ENCODE data around the gene HUWE1. TPM values are rescaled to one million over a fixed set of nuclear protein-coding genes. Genes with fewer than 3 reads are reported as not detected.

HUWE1 gene
- total and polyA plus RNA-seq, 2 donors = 31.0 to 35.7 TPM

DNA sequence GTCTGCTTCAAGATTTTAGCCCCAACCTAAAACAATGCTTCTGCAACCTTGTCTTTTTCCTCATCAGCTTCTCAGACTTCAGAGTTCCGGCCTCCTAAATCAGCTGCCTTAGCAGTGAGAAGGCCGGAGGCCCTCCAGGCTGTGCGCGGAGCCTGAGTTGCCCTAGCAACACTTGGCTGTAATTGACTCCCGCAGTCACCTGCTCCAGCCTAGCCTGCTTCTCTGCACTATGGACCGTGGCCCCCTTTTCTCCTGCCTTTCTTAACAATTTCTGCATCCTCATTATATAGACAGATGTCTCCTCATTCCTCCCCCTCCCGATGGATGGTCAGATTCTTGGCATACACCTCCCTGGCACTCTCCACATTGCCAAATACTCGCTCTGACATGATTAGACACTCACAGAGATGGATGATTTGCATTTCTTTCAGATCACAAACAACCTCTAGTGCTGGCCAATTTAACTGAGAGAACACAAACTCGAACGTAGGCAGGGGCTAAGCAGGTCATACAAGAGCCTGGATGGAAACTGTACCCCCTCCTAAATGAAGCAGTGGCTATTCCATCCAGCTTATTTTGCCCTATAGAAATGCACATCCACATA is 9.5 kb upstream of the HUWE1 start:
- H3K4me1 ChIP-seq (ENCODE audit: control insufficient read depth in 2 of 2, insufficient read depth in 2 of 2, low read length in 2 of 2) = peaks cover 0 to 3% of the 10 kb centered on the region in 2 donors
- no peak overlapping the region for H3K4me3 ChIP-seq (ENCODE audit: low read length in 2 of 2)
- no peaks in the 10 kb centered on the region for H3K36me3 ChIP-seq (ENCODE audit: control insufficient read depth in 2 of 2, insufficient read depth in 2 of 2, low read length in 1 of 2)
- DNase-seq (ENCODE audit: low read depth in 6 of 9, low spot score in 9 of 9) = no peak
- 88% methylated on average over 10 of the region's 10 CpGs for WGBS
- H3K27ac ChIP-seq (ENCODE audit: low read depth in 1 of 2, low read length in 1 of 2) = no peak overlapping the region
- H3K27me3 ChIP-seq (ENCODE audit: control insufficient read depth in 2 of 2, insufficient read depth in 1 of 2, low read length in 1 of 2) = no peaks in the 10 kb centered on the region
- H3K9me3 ChIP-seq (ENCODE audit: control insufficient read depth in 2 of 2, insufficient read depth in 1 of 2, low read length in 1 of 2) = no peaks in the 10 kb centered on the region

DNA sequence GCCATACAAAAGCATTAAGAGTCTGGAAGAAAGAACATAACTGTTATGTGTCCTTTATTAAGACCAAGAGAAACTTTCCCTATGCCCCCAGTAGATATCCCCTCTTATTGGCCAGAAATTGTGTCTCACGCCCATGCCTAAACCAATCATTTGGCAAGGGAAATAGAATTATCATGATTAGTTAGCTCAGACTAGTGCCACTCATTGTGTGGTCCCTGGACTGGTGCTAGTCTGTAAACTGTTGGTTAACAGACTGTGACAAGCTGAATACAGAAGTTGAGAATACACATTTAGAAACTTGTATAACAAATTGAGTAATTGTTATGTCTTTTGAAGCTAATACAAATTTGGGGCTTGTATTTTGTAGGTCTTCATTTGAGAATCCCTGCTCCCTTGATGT is 8.1 kb upstream of the HUWE1 start:
- no peak overlapping the region for H3K27ac ChIP-seq (ENCODE audit: low read depth in 1 of 2, low read length in 1 of 2)
- no peak overlapping the region for H3K4me3 ChIP-seq (ENCODE audit: low read length in 2 of 2)
- H3K36me3 ChIP-seq (ENCODE audit: control insufficient read depth in 2 of 2, insufficient read depth in 2 of 2, low read length in 1 of 2) = no peaks in the 10 kb centered on the region
- no peaks in the 10 kb centered on the region for H3K27me3 ChIP-seq (ENCODE audit: control insufficient read depth in 2 of 2, insufficient read depth in 1 of 2, low read length in 1 of 2)
- WGBS = 100% methylated on average over 1 of the region's 1 CpG
- H3K9me3 ChIP-seq (ENCODE audit: control insufficient read depth in 2 of 2, insufficient read depth in 1 of 2, low read length in 1 of 2) = no peaks in the 10 kb centered on the region
- no peak for DNase-seq (ENCODE audit: low read depth in 6 of 9, low spot score in 9 of 9)
- H3K4me1 ChIP-seq (ENCODE audit: control insufficient read depth in 2 of 2, insufficient read depth in 2 of 2, low read length in 2 of 2) = peaks cover 0 to 3% of the 10 kb centered on the region in 2 donors

DNA sequence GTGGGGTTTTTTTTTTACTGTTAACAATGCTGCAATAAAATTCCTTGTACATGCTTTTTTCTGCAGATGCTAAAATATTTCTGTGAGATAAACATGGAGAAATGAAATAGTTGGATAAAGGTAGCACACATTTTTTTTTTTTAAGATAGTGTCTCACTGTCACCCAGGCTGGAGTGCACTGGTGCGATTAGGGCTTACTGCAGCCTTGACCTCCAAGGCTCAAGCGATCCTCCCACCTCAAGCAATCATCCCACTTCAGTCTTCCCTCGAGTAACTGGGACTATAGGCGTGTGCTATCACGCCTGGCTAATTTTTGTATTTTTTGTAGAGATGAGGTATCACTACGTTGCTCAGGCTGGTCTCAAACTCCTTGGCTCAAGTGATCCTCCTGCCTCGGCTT is 1.8 kb upstream of the HUWE1 start:
- Histone ChIP-seq H3K27ac (ENCODE audit: low read depth in 1 of 2, low read length in 1 of 2) (no peak overlapping the region), H3K4me3 (ENCODE audit: low read length in 2 of 2) (no peak overlapping the region), H3K36me3 (ENCODE audit: control insufficient read depth in 2 of 2, insufficient read depth in 2 of 2, low read length in 1 of 2) (no peaks in the 10 kb centered on the region), H3K27me3 (ENCODE audit: control insufficient read depth in 2 of 2, insufficient read depth in 1 of 2, low read length in 1 of 2) (no peaks in the 10 kb centered on the region), H3K4me1 (ENCODE audit: control insufficient read depth in 2 of 2, insufficient read depth in 2 of 2, low read length in 2 of 2) (peaks cover 0 to 2% of the 10 kb centered on the region in 2 donors), H3K9me3 (ENCODE audit: control insufficient read depth in 2 of 2, insufficient read depth in 1 of 2, low read length in 1 of 2) (peaks cover 0 to 4% of the 10 kb centered on the region in 2 donors)
- no peak for DNase-seq (ENCODE audit: low read depth in 6 of 9, low spot score in 9 of 9)
- WGBS = 96% methylated on average over 7 of the region's 7 CpGs

DNA sequence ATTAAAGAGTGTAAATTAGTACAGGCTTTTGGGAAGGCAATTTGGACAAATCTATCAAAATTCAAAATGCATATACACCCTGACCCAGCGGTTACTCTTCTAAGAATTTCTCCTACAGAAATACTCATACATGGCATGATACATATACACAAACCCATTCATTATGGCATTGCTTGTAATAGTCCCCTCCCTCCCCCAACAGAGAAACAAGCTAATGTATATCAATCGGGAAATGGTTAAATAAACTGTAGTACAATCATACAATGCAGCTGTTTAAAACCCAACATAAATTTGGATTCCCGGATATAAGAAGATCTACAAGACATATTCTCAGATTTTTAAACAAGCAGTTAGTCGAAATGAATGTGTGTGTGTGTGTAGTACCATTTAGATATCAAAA is 808 bp downstream of the HUWE1 start:
- Histone ChIP-seq H3K4me3 (ENCODE audit: low read length in 2 of 2) (peak overlapping the region; percentile 76 to 85), H3K36me3 (ENCODE audit: control insufficient read depth in 2 of 2, insufficient read depth in 2 of 2, low read length in 1 of 2) (peaks cover 4 to 6% of the 10 kb centered on the region in 2 donors), H3K27me3 (ENCODE audit: control insufficient read depth in 2 of 2, insufficient read depth in 1 of 2, low read length in 1 of 2) (no peaks in the 10 kb centered on the region), H3K27ac (ENCODE audit: low read depth in 1 of 2, low read length in 1 of 2) (peak overlapping the region in 1 of 2 donors; percentile 96), H3K4me1 (ENCODE audit: control insufficient read depth in 2 of 2, insufficient read depth in 2 of 2, low read length in 2 of 2) (peaks cover 4 to 9% of the 10 kb centered on the region in 2 donors), H3K9me3 (ENCODE audit: control insufficient read depth in 2 of 2, insufficient read depth in 1 of 2, low read length in 1 of 2) (peaks cover 0 to 4% of the 10 kb centered on the region in 2 donors)
- no peak for DNase-seq (ENCODE audit: low read depth in 6 of 9, low spot score in 9 of 9)
- WGBS = 2% methylated on average over 4 of the region's 4 CpGs

DNA sequence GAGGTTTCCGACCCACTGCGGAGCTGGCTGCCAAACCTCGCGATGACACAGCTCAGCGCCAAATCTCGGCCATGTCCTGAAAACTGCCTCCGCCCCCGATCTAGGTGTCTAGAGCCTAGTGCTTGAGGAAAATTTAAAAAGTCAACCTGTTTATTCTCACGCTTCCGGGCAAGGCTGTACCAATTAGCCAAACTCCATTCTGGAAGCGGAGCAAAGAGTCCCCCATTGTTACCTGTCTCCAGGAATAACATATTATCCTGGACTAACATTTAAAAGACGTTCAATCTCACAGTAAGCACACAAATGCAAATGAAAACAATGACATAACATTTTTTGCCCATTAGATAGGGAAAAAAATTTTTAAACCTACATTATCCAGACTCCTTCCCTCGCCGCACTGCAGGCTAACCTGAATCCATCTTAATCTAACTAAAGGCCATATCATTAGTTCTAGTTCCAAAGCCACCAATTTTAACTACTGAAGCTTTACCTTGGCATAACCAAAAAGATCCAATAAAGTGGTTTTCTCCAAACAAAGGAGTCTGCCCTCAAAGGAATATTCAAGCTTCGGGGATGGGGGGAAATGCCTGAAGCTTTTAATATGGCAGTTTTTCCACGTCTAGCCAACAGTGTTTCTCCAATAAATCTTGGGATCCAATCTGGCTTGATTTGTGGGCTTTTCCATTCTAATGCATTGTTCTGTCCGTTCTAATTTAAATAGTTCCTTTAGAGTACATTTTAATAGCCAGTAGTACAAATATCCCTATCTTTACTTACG is 1.9 kb downstream of the HUWE1 start:
- Histone ChIP-seq H3K27ac (ENCODE audit: low read depth in 1 of 2, low read length in 1 of 2) (peak overlapping the region; percentile 49 to 96), H3K27me3 (ENCODE audit: control insufficient read depth in 2 of 2, insufficient read depth in 1 of 2, low read length in 1 of 2) (no peaks in the 10 kb centered on the region), H3K4me3 (ENCODE audit: low read length in 2 of 2) (peak overlapping the region; percentile 68 to 85), H3K4me1 (ENCODE audit: control insufficient read depth in 2 of 2, insufficient read depth in 2 of 2, low read length in 2 of 2) (peaks cover 4 to 9% of the 10 kb centered on the region in 2 donors), H3K9me3 (ENCODE audit: control insufficient read depth in 2 of 2, insufficient read depth in 1 of 2, low read length in 1 of 2) (peaks cover 0 to 4% of the 10 kb centered on the region in 2 donors), H3K36me3 (ENCODE audit: control insufficient read depth in 2 of 2, insufficient read depth in 2 of 2, low read length in 1 of 2) (peaks cover 4 to 14% of the 10 kb centered on the region in 2 donors)
- WGBS = 5% methylated on average over 18 of the region's 18 CpGs
- no peak for DNase-seq (ENCODE audit: low read depth in 6 of 9, low spot score in 9 of 9)

DNA sequence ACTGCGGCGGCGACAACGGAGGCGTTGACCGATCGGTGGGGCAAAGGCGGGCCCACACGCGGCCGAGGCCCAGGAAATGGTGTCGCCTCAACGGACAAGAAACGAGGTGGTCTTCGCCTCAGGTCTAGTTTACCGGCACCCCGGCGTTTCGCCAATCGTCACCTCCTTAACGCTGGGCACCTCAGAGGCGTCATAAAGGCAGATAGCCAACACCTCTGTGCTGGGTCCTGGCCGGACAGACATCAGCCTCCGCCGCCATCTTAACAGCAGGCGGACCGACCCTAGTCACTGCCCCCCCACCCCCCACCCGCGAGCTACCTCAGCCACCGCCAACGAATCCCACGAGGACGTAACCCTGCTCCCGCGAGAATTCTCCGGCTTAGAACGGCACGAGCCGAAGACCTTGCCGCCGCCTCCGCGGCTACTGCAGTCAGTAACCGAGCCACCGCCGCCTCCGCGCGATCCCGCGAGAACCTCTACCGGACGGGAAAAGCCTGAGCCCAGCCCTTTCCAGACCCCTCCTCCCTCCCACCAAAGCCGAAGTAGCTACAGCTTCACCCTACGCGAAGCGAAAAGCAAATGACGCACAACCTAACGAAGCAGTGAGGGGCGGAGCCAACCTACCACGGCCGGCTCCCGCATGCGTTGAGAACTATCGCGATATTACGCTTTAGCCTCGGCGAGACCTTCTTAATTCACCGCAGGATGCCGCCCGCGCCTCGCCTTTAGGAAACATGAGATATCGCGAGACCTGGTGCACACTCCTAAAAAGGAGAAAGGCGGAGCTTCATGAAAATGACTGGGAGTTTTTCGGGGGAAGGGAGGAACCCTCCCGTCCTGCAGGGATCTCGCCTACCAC is 2.7 kb downstream of the HUWE1 start:
- peak; percentile 87 to 98 (median 94) for DNase-seq (ENCODE audit: low read depth in 6 of 9, low spot score in 9 of 9)
- Histone ChIP-seq H3K27ac (ENCODE audit: low read depth in 1 of 2, low read length in 1 of 2) (peak overlapping the region; percentile 94 to 96), H3K9me3 (ENCODE audit: control insufficient read depth in 2 of 2, insufficient read depth in 1 of 2, low read length in 1 of 2) (peaks cover 0 to 4% of the 10 kb centered on the region in 2 donors), H3K4me1 (ENCODE audit: control insufficient read depth in 2 of 2, insufficient read depth in 2 of 2, low read length in 2 of 2) (peaks cover 4 to 9% of the 10 kb centered on the region in 2 donors), H3K36me3 (ENCODE audit: control insufficient read depth in 2 of 2, insufficient read depth in 2 of 2, low read length in 1 of 2) (peaks cover 4 to 16% of the 10 kb centered on the region in 2 donors), H3K4me3 (ENCODE audit: low read length in 2 of 2) (peak overlapping the region; percentile 68 to 85), H3K27me3 (ENCODE audit: control insufficient read depth in 2 of 2, insufficient read depth in 1 of 2, low read length in 1 of 2) (no peaks in the 10 kb centered on the region)
- WGBS = under 1% methylated on average over 79 of the region's 80 CpGs

DNA sequence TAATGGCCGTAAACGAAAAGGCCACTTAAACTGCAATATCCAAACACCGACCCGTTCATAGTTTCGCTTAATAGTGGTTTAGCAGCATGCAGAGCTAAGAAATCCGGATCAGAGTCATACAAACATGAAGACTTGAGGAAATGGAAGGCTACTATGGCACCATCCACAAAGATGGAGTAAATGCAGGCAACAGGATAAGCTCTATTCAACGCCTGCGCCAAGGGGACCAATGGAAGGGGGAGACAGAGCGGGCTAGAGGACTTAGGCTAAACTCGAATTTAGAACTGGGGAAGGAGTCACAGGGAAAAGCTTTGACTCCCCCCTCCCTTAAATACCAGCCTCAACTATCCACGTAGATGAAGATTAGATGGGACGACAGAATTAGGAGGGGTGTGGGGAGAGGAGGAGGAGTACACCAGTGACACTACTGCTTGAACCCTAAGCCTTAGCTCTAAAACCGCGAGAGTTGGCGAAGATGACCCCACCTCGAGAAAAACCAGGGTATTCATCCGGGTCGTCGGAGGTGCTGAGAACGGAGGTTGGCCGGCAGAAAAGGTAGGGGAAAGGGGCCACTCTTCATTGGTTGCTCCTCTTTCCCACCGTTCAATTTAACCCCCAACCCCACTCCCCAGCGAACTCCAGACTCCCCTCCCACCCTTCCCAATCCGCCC is 3.5 kb downstream of the HUWE1 start:
- peak in 6 of 9 donors; percentile 8 to 61 (median 24) for DNase-seq (ENCODE audit: low read depth in 6 of 9, low spot score in 9 of 9)
- peak overlapping the region; percentile 68 to 85 for H3K4me3 ChIP-seq (ENCODE audit: low read length in 2 of 2)
- H3K27ac ChIP-seq (ENCODE audit: low read depth in 1 of 2, low read length in 1 of 2) = peak overlapping the region; percentile 94 to 96
- peaks cover 4 to 18% of the 10 kb centered on the region in 2 donors for H3K36me3 ChIP-seq (ENCODE audit: control insufficient read depth in 2 of 2, insufficient read depth in 2 of 2, low read length in 1 of 2)
- H3K9me3 ChIP-seq (ENCODE audit: control insufficient read depth in 2 of 2, insufficient read depth in 1 of 2, low read length in 1 of 2) = peaks cover 0 to 4% of the 10 kb centered on the region in 2 donors
- 3% methylated on average over 24 of the region's 24 CpGs for WGBS
- no peaks in the 10 kb centered on the region for H3K27me3 ChIP-seq (ENCODE audit: control insufficient read depth in 2 of 2, insufficient read depth in 1 of 2, low read length in 1 of 2)
- H3K4me1 ChIP-seq (ENCODE audit: control insufficient read depth in 2 of 2, insufficient read depth in 2 of 2, low read length in 2 of 2) = peaks cover 4 to 9% of the 10 kb centered on the region in 2 donors

DNA sequence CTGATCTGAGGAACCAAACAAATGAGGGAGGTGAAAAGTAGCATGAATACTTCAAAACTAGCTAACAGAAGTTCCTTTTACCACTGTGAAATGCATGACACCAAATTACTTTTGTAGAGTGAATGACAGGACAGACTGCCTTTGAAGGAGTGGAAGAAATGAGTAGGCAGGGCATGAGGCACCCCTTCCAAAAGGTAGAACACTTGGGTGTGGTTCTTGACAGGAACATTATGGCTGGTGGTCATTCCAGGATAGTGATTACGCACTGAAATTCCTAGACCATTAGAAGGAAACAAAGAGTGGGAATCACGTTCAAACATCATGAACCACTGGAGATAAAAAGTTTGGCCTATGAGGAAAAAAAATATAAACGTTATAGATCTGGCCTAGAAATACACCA is 4.9 kb downstream of the HUWE1 start:
- no peak for DNase-seq (ENCODE audit: low read depth in 6 of 9, low spot score in 9 of 9)
- WGBS = 80% methylated on average over 3 of the region's 3 CpGs
- no peaks in the 10 kb centered on the region for H3K27me3 ChIP-seq (ENCODE audit: control insufficient read depth in 2 of 2, insufficient read depth in 1 of 2, low read length in 1 of 2)
- H3K9me3 ChIP-seq (ENCODE audit: control insufficient read depth in 2 of 2, insufficient read depth in 1 of 2, low read length in 1 of 2) = peaks cover 0 to 4% of the 10 kb centered on the region in 2 donors
- no peak overlapping the region for H3K4me3 ChIP-seq (ENCODE audit: low read length in 2 of 2)
- peaks cover 4 to 7% of the 10 kb centered on the region in 2 donors for H3K4me1 ChIP-seq (ENCODE audit: control insufficient read depth in 2 of 2, insufficient read depth in 2 of 2, low read length in 2 of 2)
- H3K36me3 ChIP-seq (ENCODE audit: control insufficient read depth in 2 of 2, insufficient read depth in 2 of 2, low read length in 1 of 2) = peaks cover 4 to 26% of the 10 kb centered on the region in 2 donors
- H3K27ac ChIP-seq (ENCODE audit: low read depth in 1 of 2, low read length in 1 of 2) = no peak overlapping the region
